K562 (cell line): ENCODE data around the gene POLR3GL. TPM values are rescaled to one million over a fixed set of nuclear protein-coding genes. Genes with fewer than 3 reads are reported as not detected.

Source experiments
- AFF1 ChIP-seq, 2 experiments: fragments of 450-650 bp; IDR thresholded peaks; 2 replicates each; pipeline ENCODE4 v1.6.1; 2018; ENCODE audit warnings: mild to moderate bottlenecking in 2 of 2, low read depth in 1 of 2; ENCODE audit not compliant: partially characterized antibody in 2 of 2
- EHMT2 ChIP-seq: fragments of 450-650 bp; IDR thresholded peaks from 2 replicates; pipeline ENCODE4 v1.6.1; 2018; ENCODE audit warnings: antibody characterized with exemption
- ETS2 ChIP-seq: IDR thresholded peaks from 2 replicates; pipeline ENCODE4 v1.6.1; 2016; ENCODE audit warnings: borderline replicate concordance, missing genetic modification characterization, mild to moderate bottlenecking, moderate library complexity, missing compliant biosample characterization; ENCODE audit not compliant: poor library complexity, severe bottlenecking
- FOSL1 ChIP-seq: fragments of 200-800 bp; sonication (Bioruptor generic); conservative IDR thresholded peaks from 2 replicates; pipeline ENCODE4 v1.6.1; 2016; ENCODE audit warnings: missing genetic modification characterization, missing compliant biosample characterization
- HMG20B ChIP-seq: fragments of 250-450 bp; sonication (Bioruptor Pico); IDR thresholded peaks from 2 replicates; pipeline ENCODE4 v1.5.0; 2021; ENCODE audit warnings: mild to moderate bottlenecking
- MAFF ChIP-seq: IDR thresholded peaks from 2 replicates; pipeline ENCODE4 v1.6.1; 2012; ENCODE audit warnings: low read length, improper control_type of control experiment
- NR3C1 ChIP-seq: sonication (generic); formaldehyde crosslinking; IDR thresholded peaks from 2 replicates; pipeline ENCODE4 v1.8.1; 2022; ENCODE audit warnings: missing genetic modification reagents
- SPI1 ChIP-seq: IDR thresholded peaks from 2 replicates; pipeline ENCODE4 v1.6.1; 2011; ENCODE audit warnings: low read depth, low read length, control low read depth, borderline replicate concordance
- SRSF1 ChIP-seq: fragments of 200-400 bp; formaldehyde crosslinking; IDR thresholded peaks from 2 replicates; pipeline ENCODE4 v1.6.1; 2017; ENCODE audit warnings: mild to moderate bottlenecking, low read depth, low read length, moderate library complexity
- TSHZ1 ChIP-seq: fragments of 250-450 bp; sonication (Bioruptor Pico); IDR thresholded peaks from 2 replicates; pipeline ENCODE4 v1.4.0; 2020; ENCODE audit warnings: mild to moderate bottlenecking, moderate library complexity
- ZBTB1 ChIP-seq: sonication (generic); formaldehyde crosslinking; IDR thresholded peaks from 2 replicates; pipeline ENCODE4 v1.8.1; 2023; ENCODE audit warnings: missing genetic modification reagents, low read depth, mild to moderate bottlenecking, borderline replicate concordance
- ZNF224 ChIP-seq: sonication (generic); formaldehyde crosslinking; IDR thresholded peaks from 2 replicates; pipeline ENCODE4 v1.8.0; 2022; ENCODE audit warnings: mild to moderate bottlenecking, missing genetic modification reagents
- ZNF316 ChIP-seq: fragments of 450-650 bp; IDR thresholded peaks from 2 replicates; pipeline ENCODE4 v1.6.1; 2016
- ZNF507 ChIP-seq: conservative IDR thresholded peaks from 2 replicates; pipeline ENCODE4 v1.6.1; 2017; ENCODE audit warnings: missing genetic modification characterization, missing compliant biosample characterization
- ZNF75A ChIP-seq: fragments of 450-650 bp; formaldehyde crosslinking; IDR thresholded peaks from 2 replicates; pipeline ENCODE4 v1.4.0; 2020; ENCODE audit warnings: mild to moderate bottlenecking
- polyA plus RNA-seq, 8 experiments: library from polyadenylated mRNA; depleted of rRNA in 4 of 8; stranded (reverse) in 5 of 8; unstranded in 3 of 8; fragments of >200 nt; fragmentation: Nextera tagmentation in 2 of 8; fragmentation: Illumina TruSeq in 1 of 8; extraction: Ambion mirVana in 2 of 8; extraction: Trizol in 1 of 8; gene quantifications; 2 replicates each; pipeline versions ENCODE4 v1.2.1 to v1.2.3, GENCODE V29; 2011 to 2014; ENCODE audit warnings: inconsistent platforms in 1 of 8, missing spikeins in 1 of 8
- total RNA-seq, 7 experiments: library from RNA; depleted of rRNA in 6 of 7; stranded (reverse); fragments of >200 nt in 6 of 7; fragmentation: Illumina TruSeq in 2 of 7; extraction: Trizol in 2 of 7; gene quantifications; 2 replicates each; pipeline versions ENCODE4 v1.2.1 to v1.2.3, GENCODE V29; 2011 to 2021; ENCODE audit warnings: low replicate concordance in 1 of 7
- TF ChIP-seq, protein P1 (sequence below), 3 experiments: IDR thresholded peaks in 2 of 3; conservative IDR thresholded peaks in 1 of 3; 2 replicates each; pipeline ENCODE4 v1.5.1; 2011 to 2012; ENCODE audit warnings: low read length in 3 of 3, mild to moderate bottlenecking in 3 of 3, control low read depth in 2 of 3, improper control_type of control experiment in 1 of 3, inconsistent platforms in 1 of 3, low read depth in 1 of 3, mixed read lengths in 1 of 3, moderate library complexity in 1 of 3; ENCODE audit not compliant: insufficient read depth in 2 of 3
- TF ChIP-seq, protein P2 (sequence below): fragments of 450-650 bp; conservative IDR thresholded peaks from 2 replicates; pipeline ENCODE4 v1.6.1; 2016; ENCODE audit warnings: missing genetic modification characterization, low read depth, mild to moderate bottlenecking, missing compliant biosample characterization, moderate library complexity
- TF ChIP-seq, protein P3 (sequence below): fragments of 250-450 bp; sonication (Bioruptor Pico); IDR thresholded peaks from 2 replicates; pipeline ENCODE4 v1.5.0; 2021

Gene POLR3GL
- total and polyA plus RNA-seq, 9 of the 15 experiments (the other 6 are each of a cell fraction or from before 2014, with no cell fraction given), result 14.6 to 48.4 (median 38.2) TPM

DNA sequence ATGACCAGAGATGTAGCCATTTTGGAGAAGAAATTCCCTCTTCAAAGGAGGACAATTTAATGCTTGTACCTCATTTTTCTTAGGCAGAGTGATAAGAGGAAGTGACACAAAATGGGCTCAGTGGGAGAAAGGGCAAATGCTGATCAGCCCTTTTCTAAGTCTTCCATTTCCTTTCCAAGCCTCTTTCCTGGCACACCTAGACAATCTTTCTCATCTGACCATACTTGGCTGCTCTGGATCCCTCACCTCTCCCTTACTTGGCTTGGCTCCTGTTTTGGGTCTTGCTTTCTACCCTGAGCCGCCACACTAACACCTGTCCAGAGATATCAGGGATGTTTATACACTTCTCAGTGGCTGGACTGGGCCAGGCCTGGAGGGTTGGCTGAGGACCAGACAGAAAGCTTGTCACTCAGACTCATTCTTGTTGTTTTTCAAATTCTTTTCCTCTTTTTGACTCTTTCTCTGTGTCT, 18.8 kb downstream of the POLR3GL start (continued):
- TF ChIP-seq, protein P1, sequence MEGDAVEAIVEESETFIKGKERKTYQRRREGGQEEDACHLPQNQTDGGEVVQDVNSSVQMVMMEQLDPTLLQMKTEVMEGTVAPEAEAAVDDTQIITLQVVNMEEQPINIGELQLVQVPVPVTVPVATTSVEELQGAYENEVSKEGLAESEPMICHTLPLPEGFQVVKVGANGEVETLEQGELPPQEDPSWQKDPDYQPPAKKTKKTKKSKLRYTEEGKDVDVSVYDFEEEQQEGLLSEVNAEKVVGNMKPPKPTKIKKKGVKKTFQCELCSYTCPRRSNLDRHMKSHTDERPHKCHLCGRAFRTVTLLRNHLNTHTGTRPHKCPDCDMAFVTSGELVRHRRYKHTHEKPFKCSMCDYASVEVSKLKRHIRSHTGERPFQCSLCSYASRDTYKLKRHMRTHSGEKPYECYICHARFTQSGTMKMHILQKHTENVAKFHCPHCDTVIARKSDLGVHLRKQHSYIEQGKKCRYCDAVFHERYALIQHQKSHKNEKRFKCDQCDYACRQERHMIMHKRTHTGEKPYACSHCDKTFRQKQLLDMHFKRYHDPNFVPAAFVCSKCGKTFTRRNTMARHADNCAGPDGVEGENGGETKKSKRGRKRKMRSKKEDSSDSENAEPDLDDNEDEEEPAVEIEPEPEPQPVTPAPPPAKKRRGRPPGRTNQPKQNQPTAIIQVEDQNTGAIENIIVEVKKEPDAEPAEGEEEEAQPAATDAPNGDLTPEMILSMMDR (IDR thresholded peaks at IDR 0.05 in 2 of 3, conservative IDR thresholded peaks at IDR 0.05 in 1 of 3; ENCODE audit: insufficient read depth in 2 of 3, low read depth in 1 of 3, low read length in 3 of 3), result no peak
- no peak for TF ChIP-seq ZNF75A (CRISPR knock-in tag)
- TF ChIP-seq, protein P2, sequence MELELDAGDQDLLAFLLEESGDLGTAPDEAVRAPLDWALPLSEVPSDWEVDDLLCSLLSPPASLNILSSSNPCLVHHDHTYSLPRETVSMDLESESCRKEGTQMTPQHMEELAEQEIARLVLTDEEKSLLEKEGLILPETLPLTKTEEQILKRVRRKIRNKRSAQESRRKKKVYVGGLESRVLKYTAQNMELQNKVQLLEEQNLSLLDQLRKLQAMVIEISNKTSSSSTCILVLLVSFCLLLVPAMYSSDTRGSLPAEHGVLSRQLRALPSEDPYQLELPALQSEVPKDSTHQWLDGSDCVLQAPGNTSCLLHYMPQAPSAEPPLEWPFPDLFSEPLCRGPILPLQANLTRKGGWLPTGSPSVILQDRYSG (tag), result 0 out of 2 replicates have a peak, but pooled peaks have one; percentile 34
- peak; percentile 89 for TF ChIP-seq SPI1
- no peak for TF ChIP-seq ZBTB1
- TF ChIP-seq FOSL1 (tag), result no peak
- TF ChIP-seq TSHZ1 (CRISPR knock-in tag), result no peak
- TF ChIP-seq ZNF224 (CRISPR knock-in tag), result no peak
- no peak for TF ChIP-seq SRSF1
- TF ChIP-seq ETS2 (tag), result no peak
- no peak for TF ChIP-seq AFF1 (IDR thresholded peaks at IDR 0.05; ENCODE audit: low read depth in 1 of 2, partially characterized antibody in 2 of 2)
- TF ChIP-seq, protein P3, sequence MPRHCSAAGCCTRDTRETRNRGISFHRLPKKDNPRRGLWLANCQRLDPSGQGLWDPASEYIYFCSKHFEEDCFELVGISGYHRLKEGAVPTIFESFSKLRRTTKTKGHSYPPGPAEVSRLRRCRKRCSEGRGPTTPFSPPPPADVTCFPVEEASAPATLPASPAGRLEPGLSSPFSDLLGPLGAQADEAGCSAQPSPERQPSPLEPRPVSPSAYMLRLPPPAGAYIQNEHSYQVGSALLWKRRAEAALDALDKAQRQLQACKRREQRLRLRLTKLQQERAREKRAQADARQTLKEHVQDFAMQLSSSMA, result no peak
- TF ChIP-seq ZNF507 (tag), result no peak
- no peak for TF ChIP-seq MAFF
- no peak for TF ChIP-seq NR3C1 (CRISPR knock-in tag)
- no peak for TF ChIP-seq EHMT2
- no peak for TF ChIP-seq HMG20B (CRISPR knock-in tag)
- TF ChIP-seq ZNF316, result peak; percentile 31; the same call in 1 of the 2 replicates
